LNCaP clone FGC (cell line): ENCODE results near the gene TTC8.
A peak's percentile ranks its signal among the peaks of the same experiment; 100 is the strongest.
"Not testable (repeated sequence)": the region's sequence is repeated elsewhere in the genome, so short reads cannot be mapped to it uniquely, and the experiment has no call there.

ENCODE experiments used
- DNase-seq: peaks from one replicate; pipeline ENCODE4 v3.0.0-alpha.2; 2011; ENCODE audit warnings: low read depth
- H3K4me3 ChIP-seq: 2 replicates; pipeline ENCODE4 v1.5.1; 2011; ENCODE audit warnings: mild to moderate bottlenecking, low read depth, low read length, control low read depth
- CTCF ChIP-seq: IDR thresholded peaks from 2 replicates; pipeline ENCODE4 v1.5.1; 2012; ENCODE audit warnings: mild to moderate bottlenecking; ENCODE audit not compliant: control insufficient read depth, insufficient read depth; ENCODE audit errors: extremely low read depth

Gene TTC8

GRCh38 chr14:88824314-88825077 lies at the start of gene TTC8:
Gene TTC8 (plus strand): TSS chr14:88824651. CDS start chr14:88824708, 57 bp downstream.
- DNase-seq, result peak; percentile 77
- peak within 1 kb of the TSS; percentile 61 for H3K4me3 ChIP-seq

GRCh38 chr14:88775532-88775931 lies 48.9 kb upstream of the TTC8 start:
- TF ChIP-seq CTCF, result no peak
- no peak for DNase-seq
- no peak overlapping the region for H3K4me3 ChIP-seq

More at GRCh38 chr14:88824314-88825077, at the start of gene TTC8:
- no peak for TF ChIP-seq CTCF

GRCh38 chr14:88785911-88786310 lies 38.5 kb upstream of the TTC8 start:
- TF ChIP-seq CTCF, result no peak
- DNase-seq, result no peak
- no peak overlapping the region for H3K4me3 ChIP-seq

DNA sequence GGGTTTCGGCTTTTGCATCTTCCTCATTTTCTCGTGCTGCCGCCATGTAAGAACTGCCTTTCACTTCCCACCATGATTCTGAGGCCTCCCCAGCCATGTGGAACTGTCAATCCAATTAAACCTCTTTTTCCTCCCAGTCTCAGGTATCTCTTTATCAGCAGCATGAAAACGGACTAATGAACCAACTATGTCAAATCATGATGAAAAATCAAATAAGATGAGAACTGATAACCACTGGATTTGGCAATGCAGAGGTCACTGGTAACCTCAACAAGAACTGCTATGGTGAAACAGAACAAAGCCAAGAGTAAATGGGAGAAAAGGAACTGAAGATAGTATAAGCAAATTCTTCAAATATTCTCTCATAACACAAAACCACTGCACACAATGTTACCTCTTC lies 37.7 kb upstream of the TTC8 start:
- no peak for TF ChIP-seq CTCF
- no peak overlapping the region for H3K4me3 ChIP-seq
- no peak for DNase-seq

GRCh38 chr14:88789573-88789972 lies 34.9 kb upstream of the TTC8 start:
- H3K4me3 ChIP-seq, result not testable (repeated sequence)

GRCh38 chr14:88790501-88791251 lies 33.8 kb upstream of the TTC8 start:
- H3K4me3 ChIP-seq, result no peak overlapping the region
- TF ChIP-seq CTCF, result no peak
- DNase-seq, result no peak

More at GRCh38 chr14:88789573-88789972, 34.9 kb upstream of the TTC8 start:
- not testable (repeated sequence) for DNase-seq

DNA sequence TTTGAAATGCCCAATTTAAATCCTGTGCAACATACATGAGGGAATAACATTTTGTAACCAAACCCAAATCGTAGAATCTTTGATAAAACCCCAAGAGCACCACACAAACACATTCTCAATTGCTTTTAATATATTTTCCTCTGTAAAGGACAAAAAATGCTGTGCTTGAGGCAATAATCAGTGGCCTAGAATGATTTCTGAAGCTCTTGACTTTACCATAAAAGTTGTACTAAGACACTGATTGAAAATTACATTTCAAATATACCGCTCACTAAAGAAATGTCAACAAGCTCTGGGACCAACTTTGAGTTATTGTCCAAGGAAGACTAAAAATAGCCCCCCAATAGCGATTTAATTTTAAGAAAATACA lies 33.2 kb upstream of the TTC8 start:
- DNase-seq, result no peak
- no peak for TF ChIP-seq CTCF
- H3K4me3 ChIP-seq, result no peak overlapping the region
